Middle frontal gyrus (tissue), 1 donor: ENCODE results near the gene PRH2.

Experiments used
- DNase-seq: peaks from one replicate; pipeline ENCODE4 v3.0.0-alpha.2; 2015; ENCODE audit warnings: low spot score; ENCODE audit errors: extremely low spot score

Gene PRH2

GRCh38 chr12:10960211-10960610 is 31.2 kb downstream of the PRH2 start:
- DNase-seq = no peak

- DNase-seq = no peak
These were observed 36.4 kb downstream of the PRH2 start for GRCh38 chr12:10965476-10965875.

- DNase-seq = no peak
These were observed 37.3 kb downstream of the PRH2 start for GRCh38 chr12:10966314-10966713.

- no peak for DNase-seq
These were observed 38.4 kb downstream of the PRH2 start for GRCh38 chr12:10967409-10967808.

GRCh38 chr12:10968765-10969456 is 39.9 kb downstream of the PRH2 start:
- no peak for DNase-seq

- no peak for DNase-seq
These were observed 45.9 kb downstream of the PRH2 start for GRCh38 chr12:10974965-10975364.

GRCh38 chr12:10982244-10982643 is 53.2 kb downstream of the PRH2 start:
- no peak for DNase-seq
